H54 (cell line): ENCODE data around the gene KLHL25.

Source experiments
- DNase-seq: peaks from one replicate; pipeline ENCODE4 v3.0.0; 2011; ENCODE audit warnings: low spot score, mixed read lengths; ENCODE audit not compliant: insufficient read length
- FAIRE-seq: peaks from 3 replicates; lab custom pipeline; 2011; peaks lifted over from hg19 to GRCh38; lab: Jason Lieb, UNC
- POLR2A ChIP-seq: IDR thresholded peaks from 2 replicates; pipeline ENCODE4 v1.6.1; 2011; ENCODE audit warnings: low read depth, mild to moderate bottlenecking, low read length

Gene KLHL25

GRCh38 chr15:85793641-85794597, 806 bp downstream of the KLHL25 start:
- DNase-seq (no peak), FAIRE-seq (no peak)
- no peak for TF ChIP-seq POLR2A

- FAIRE-seq (no peak), DNase-seq (no peak)
- no peak for TF ChIP-seq POLR2A
Measured at GRCh38 chr15:85792912-85793590, 1.7 kb downstream of the KLHL25 start.

- DNase-seq = no peak
- FAIRE-seq = no peak
- no peak for TF ChIP-seq POLR2A
Measured at GRCh38 chr15:85792102-85792731, 2.5 kb downstream of the KLHL25 start.

GRCh38 chr15:85789496-85789875, 5.2 kb downstream of the KLHL25 start:
- FAIRE-seq (no peak), DNase-seq (no peak)
- TF ChIP-seq POLR2A = no peak

GRCh38 chr15:85788771-85789495, 5.8 kb downstream of the KLHL25 start:
- DNase-seq (no peak), FAIRE-seq (no peak)
- no peak for TF ChIP-seq POLR2A

- TF ChIP-seq POLR2A = no peak
- no peak for DNase-seq
- FAIRE-seq = no peak
Measured at GRCh38 chr15:85786781-85787114, 8.0 kb downstream of the KLHL25 start.

GRCh38 chr15:85785887-85786780, 8.6 kb downstream of the KLHL25 start:
- DNase-seq = peak; percentile 71
- no peak for TF ChIP-seq POLR2A
- no peak for FAIRE-seq

GRCh38 chr15:85782064-85782463, 12.7 kb downstream of the KLHL25 start:
- DNase-seq (no peak), FAIRE-seq (no peak)
- TF ChIP-seq POLR2A = no peak

- no peak for TF ChIP-seq POLR2A
- no peak for DNase-seq
- no peak for FAIRE-seq
Measured at GRCh38 chr15:85781099-85781498, 13.6 kb downstream of the KLHL25 start.

- DNase-seq (no peak), FAIRE-seq (no peak)
- no peak for TF ChIP-seq POLR2A
Measured at GRCh38 chr15:85780225-85780985, 14.3 kb downstream of the KLHL25 start.

- no peak for FAIRE-seq
- TF ChIP-seq POLR2A = no peak
- DNase-seq = no peak
Measured at GRCh38 chr15:85779249-85779648, 15.5 kb downstream of the KLHL25 start.

GRCh38 chr15:85778107-85778776, 16.5 kb downstream of the KLHL25 start:
- DNase-seq (no peak), FAIRE-seq (no peak)
- TF ChIP-seq POLR2A = no peak
